Esophagus squamous epithelium (tissue), 4 donors: Measurements from ENCODE around the gene POLRMT.
A peak's percentile ranks its signal among the peaks of the same experiment; 100 is the strongest.

Experiments used
- POLR2A ChIP-seq, 4 donors: fragments of 450-650 bp; IDR thresholded peaks; one replicate each; pipeline ENCODE4 v1.6.1; 2017; ENCODE audit warnings: antibody characterized with exemption in 4 of 4, mild to moderate bottlenecking in 4 of 4, moderate library complexity in 3 of 4
- TF ChIP-seq, protein P1 (sequence below), 6 experiments: fragments of 450-650 bp in 4 of 6; fragments of 200-600 bp in 2 of 6; sonication (generic) in 2 of 6; IDR thresholded peaks; one replicate each; pipeline ENCODE4 v1.5.1; 2016 to 2019; ENCODE audit warnings: antibody characterized with exemption in 6 of 6, mild to moderate bottlenecking in 4 of 6, moderate library complexity in 4 of 6

DNA sequence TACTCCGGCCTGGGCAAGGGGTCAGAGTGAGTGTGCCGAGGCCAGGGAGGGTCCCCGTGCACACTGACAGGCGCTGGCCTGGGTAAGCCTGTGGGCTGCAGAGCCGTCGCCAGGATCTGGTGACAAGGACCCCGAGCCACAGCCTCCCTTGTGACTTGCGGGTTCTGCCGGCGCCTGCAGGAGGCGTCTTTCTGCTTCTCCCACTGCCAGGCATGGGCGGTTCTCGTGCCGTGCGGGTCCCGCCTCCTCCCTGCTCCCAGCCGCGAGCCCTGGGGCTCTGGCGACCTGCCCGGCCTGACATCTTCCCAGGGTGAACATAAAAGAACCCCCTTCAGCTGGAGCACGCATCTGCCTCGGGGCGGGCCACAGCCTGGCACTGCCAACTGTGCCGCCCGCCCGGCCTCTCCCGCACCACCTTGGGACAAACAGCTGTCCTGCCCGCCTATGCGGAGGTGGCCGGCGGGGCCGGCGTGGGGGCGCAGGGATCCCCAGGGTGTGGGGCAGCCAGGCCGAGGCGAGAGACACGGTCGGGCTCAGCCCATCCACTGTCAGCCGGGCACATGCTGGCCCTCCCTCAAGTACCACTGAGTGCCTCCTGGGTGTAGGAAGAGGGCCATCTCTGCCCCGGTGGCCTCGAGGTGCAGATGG, 45.1 kb downstream of the POLRMT start:
- TF ChIP-seq POLR2A (IDR thresholded peaks at IDR 0.05) = no peak
- TF ChIP-seq, protein P1, sequence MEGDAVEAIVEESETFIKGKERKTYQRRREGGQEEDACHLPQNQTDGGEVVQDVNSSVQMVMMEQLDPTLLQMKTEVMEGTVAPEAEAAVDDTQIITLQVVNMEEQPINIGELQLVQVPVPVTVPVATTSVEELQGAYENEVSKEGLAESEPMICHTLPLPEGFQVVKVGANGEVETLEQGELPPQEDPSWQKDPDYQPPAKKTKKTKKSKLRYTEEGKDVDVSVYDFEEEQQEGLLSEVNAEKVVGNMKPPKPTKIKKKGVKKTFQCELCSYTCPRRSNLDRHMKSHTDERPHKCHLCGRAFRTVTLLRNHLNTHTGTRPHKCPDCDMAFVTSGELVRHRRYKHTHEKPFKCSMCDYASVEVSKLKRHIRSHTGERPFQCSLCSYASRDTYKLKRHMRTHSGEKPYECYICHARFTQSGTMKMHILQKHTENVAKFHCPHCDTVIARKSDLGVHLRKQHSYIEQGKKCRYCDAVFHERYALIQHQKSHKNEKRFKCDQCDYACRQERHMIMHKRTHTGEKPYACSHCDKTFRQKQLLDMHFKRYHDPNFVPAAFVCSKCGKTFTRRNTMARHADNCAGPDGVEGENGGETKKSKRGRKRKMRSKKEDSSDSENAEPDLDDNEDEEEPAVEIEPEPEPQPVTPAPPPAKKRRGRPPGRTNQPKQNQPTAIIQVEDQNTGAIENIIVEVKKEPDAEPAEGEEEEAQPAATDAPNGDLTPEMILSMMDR (IDR thresholded peaks at IDR 0.05) = peak in 5 of 6 experiments; percentile 23 to 61 (median 37)
